H9 (cell line): ENCODE results near the gene MRPS34. TPM values are rescaled to one million over a fixed set of nuclear protein-coding genes. Genes with fewer than 3 reads are reported as not detected.

Experiments
- DNase-seq: peaks from one replicate; pipeline ENCODE4 v3.0.0-alpha.2; 2017
- H2AFZ ChIP-seq: one replicate; pipeline ENCODE4 v1.6.1; 2013; ENCODE audit warnings: mild to moderate bottlenecking, low read length, control low read depth, moderate library complexity
- H2AK5ac ChIP-seq: 2 replicates; pipeline ENCODE4 v1.6.1; 2013; ENCODE audit warnings: low read length, control low read depth, mixed read lengths; ENCODE audit not compliant: insufficient read length
- H2BK120ac ChIP-seq: one replicate; pipeline ENCODE4 v1.6.1; 2013; ENCODE audit warnings: low read depth, mild to moderate bottlenecking, low read length, control low read depth, inconsistent platforms; ENCODE audit not compliant: poor library complexity, severe bottlenecking
- H2BK12ac ChIP-seq: 2 replicates; pipeline ENCODE4 v1.6.1; 2013; ENCODE audit warnings: low read length, control low read depth, mixed read lengths, low read depth; ENCODE audit not compliant: insufficient read length
- H2BK15ac ChIP-seq: 2 replicates; pipeline ENCODE4 v1.6.1; 2013; ENCODE audit warnings: low read depth, low read length, control low read depth
- H2BK20ac ChIP-seq: one replicate; pipeline ENCODE4 v1.6.1; 2013; ENCODE audit warnings: low read depth, mild to moderate bottlenecking, low read length, control low read depth, inconsistent platforms; ENCODE audit not compliant: poor library complexity, severe bottlenecking
- H2BK5ac ChIP-seq: 2 replicates; pipeline ENCODE4 v1.6.1; 2013; ENCODE audit warnings: low read length, control low read depth, mixed read lengths; ENCODE audit not compliant: insufficient read length
- H3K14ac ChIP-seq: 2 replicates; pipeline ENCODE4 v1.6.1; 2013; ENCODE audit warnings: low read length, control low read depth; ENCODE audit not compliant: insufficient read depth
- H3K18ac ChIP-seq: 2 replicates; pipeline ENCODE4 v1.6.1; 2013; ENCODE audit warnings: low read depth, mild to moderate bottlenecking, mixed read lengths, low read length, control low read depth; ENCODE audit not compliant: insufficient read length
- H3K23ac ChIP-seq: 2 replicates; pipeline ENCODE4 v1.6.1; 2013; ENCODE audit warnings: low read length, control low read depth, mixed read lengths, low read depth; ENCODE audit not compliant: insufficient read length
- H3K23me2 ChIP-seq: 2 replicates; pipeline ENCODE4 v1.6.1; 2013; ENCODE audit warnings: low read depth, mild to moderate bottlenecking, mixed read lengths, low read length, control low read depth; ENCODE audit not compliant: insufficient read length, poor library complexity, severe bottlenecking
- H3K27ac ChIP-seq: 2 replicates; pipeline ENCODE4 v1.5.1; 2013; ENCODE audit warnings: low read length, control low read depth, mixed read lengths, low read depth; ENCODE audit not compliant: insufficient read length
- H3K27me3 ChIP-seq: 2 replicates; pipeline ENCODE4 v1.6.1; 2013; ENCODE audit warnings: low read length, control low read depth, inconsistent platforms; ENCODE audit not compliant: insufficient read depth
- H3K4ac ChIP-seq: 2 replicates; pipeline ENCODE4 v1.6.1; 2013; ENCODE audit warnings: low read depth, mild to moderate bottlenecking, control low read depth, inconsistent platforms, low read length, moderate library complexity
- H3K4me1 ChIP-seq: 2 replicates; pipeline ENCODE4 v1.6.1; 2013; ENCODE audit warnings: low read length, control low read depth, inconsistent platforms; ENCODE audit not compliant: insufficient read depth
- H3K4me2 ChIP-seq: 2 replicates; pipeline ENCODE4 v1.6.1; 2013; ENCODE audit warnings: low read length, control low read depth, mixed read lengths; ENCODE audit not compliant: insufficient read length, insufficient read depth
- H3K56ac ChIP-seq: 2 replicates; pipeline ENCODE4 v1.6.1; 2013; ENCODE audit warnings: low read depth, mild to moderate bottlenecking, mixed read lengths, low read length, control low read depth; ENCODE audit not compliant: insufficient read length
- H3K79me1 ChIP-seq: 2 replicates; pipeline ENCODE4 v1.6.1; 2013; ENCODE audit warnings: low read depth, mild to moderate bottlenecking, moderate library complexity, low read length, control low read depth, inconsistent platforms; ENCODE audit not compliant: insufficient read depth, poor library complexity, severe bottlenecking
- H3K79me2 ChIP-seq: 2 replicates; pipeline ENCODE4 v1.6.1; 2013; ENCODE audit warnings: low read length, control low read depth, inconsistent platforms; ENCODE audit not compliant: insufficient read depth
- H3K9ac ChIP-seq: 2 replicates; pipeline ENCODE4 v1.6.1; 2013; ENCODE audit warnings: low read length, control low read depth, mixed read lengths; ENCODE audit not compliant: insufficient read length; ENCODE audit errors: extremely low read depth
- H3K9me3 ChIP-seq: one replicate; pipeline ENCODE4 v1.6.1; 2013; ENCODE audit warnings: low read depth, low read length, inconsistent platforms; ENCODE audit not compliant: control insufficient read depth
- H3T11ph ChIP-seq: one replicate; pipeline ENCODE4 v1.6.1; 2013; ENCODE audit warnings: mild to moderate bottlenecking, low read length, control low read depth, inconsistent platforms
- H4K20me1 ChIP-seq: one replicate; pipeline ENCODE4 v1.6.1; 2013; ENCODE audit not compliant: control insufficient read depth, insufficient read length, insufficient read depth
- H4K5ac ChIP-seq: 2 replicates; pipeline ENCODE4 v1.6.1; 2013; ENCODE audit warnings: low read depth, mild to moderate bottlenecking, mixed read lengths, low read length, control low read depth; ENCODE audit not compliant: insufficient read length
- H4K8ac ChIP-seq: replicated peaks from 2 replicates; pipeline ENCODE4 v1.6.1; 2013; ENCODE audit warnings: low read length, control low read depth, mixed read lengths, low read depth; ENCODE audit not compliant: insufficient read length
- H4K91ac ChIP-seq: 2 replicates; pipeline ENCODE4 v1.6.1; 2013; ENCODE audit warnings: low read depth, mild to moderate bottlenecking, moderate library complexity, mixed read lengths, low read length, control low read depth; ENCODE audit not compliant: insufficient read length
- H3K27ac Mint-ChIP-seq, 3 experiments: 2 replicates in 2 of 3; 3 replicates in 1 of 3; pipeline ENCODE4 v1.8.0; 2020 to 2021; ENCODE audit warnings: mixed read lengths in 3 of 3, mild to moderate bottlenecking in 1 of 3, moderate library complexity in 1 of 3
- H3K27me3 Mint-ChIP-seq: 2 replicates; pipeline ENCODE4 v1.8.0; 2021; ENCODE audit warnings: low read depth, mild to moderate bottlenecking, moderate library complexity, mixed read lengths
- H3K36me3 Mint-ChIP-seq, 3 experiments: 2 replicates in 2 of 3; 3 replicates in 1 of 3; pipeline ENCODE4 v1.8.0; 2020 to 2021; ENCODE audit warnings: low read depth in 3 of 3, mixed read lengths in 3 of 3; ENCODE audit not compliant: insufficient read depth in 1 of 3
- H3K4me1 Mint-ChIP-seq, 2 experiments: 2 replicates each; pipeline ENCODE4 v1.8.0; 2020; ENCODE audit warnings: mixed read lengths in 2 of 2
- H3K4me3 Mint-ChIP-seq, 2 experiments: 2 replicates in 1 of 2; 3 replicates in 1 of 2; pipeline ENCODE4 v1.8.0; 2020 to 2021; ENCODE audit warnings: mild to moderate bottlenecking in 2 of 2, mixed read lengths in 2 of 2, moderate library complexity in 1 of 2
- H3K9me3 Mint-ChIP-seq, 2 experiments: 2 replicates in 1 of 2; 3 replicates in 1 of 2; pipeline ENCODE4 v1.8.0; 2020; ENCODE audit warnings: mild to moderate bottlenecking in 2 of 2, mixed read lengths in 2 of 2, moderate library complexity in 1 of 2
- WGBS: extraction: QIAGEN DNeasy Blood & Tissue Kit; methylation state at CpG from one replicate; pipeline ENCODE4 v1.1.7; 2013; ENCODE audit warnings: missing lambda C conversion rate, low lambda C conversion rate, mixed read lengths; ENCODE audit not compliant: insufficient read length; ENCODE audit errors: extremely low coverage; 5-methylcytosine and 5-hydroxymethylcytosine counted together
- total RNA-seq: library from RNA; stranded (reverse); gene quantifications from 2 replicates; pipeline ENCODE4 v1.2.1, GENCODE V29; 2021
- TF ChIP-seq, protein P1 (sequence below): fragments of 200-600 bp; sonication (generic); conservative IDR thresholded peaks from 3 replicates; pipeline ENCODE4 v1.8.0; 2021; ENCODE audit warnings: antibody characterized with exemption, mild to moderate bottlenecking

Gene MRPS34
- total RNA-seq, 1 experiment from 2014 or later, result 205 TPM

DNA sequence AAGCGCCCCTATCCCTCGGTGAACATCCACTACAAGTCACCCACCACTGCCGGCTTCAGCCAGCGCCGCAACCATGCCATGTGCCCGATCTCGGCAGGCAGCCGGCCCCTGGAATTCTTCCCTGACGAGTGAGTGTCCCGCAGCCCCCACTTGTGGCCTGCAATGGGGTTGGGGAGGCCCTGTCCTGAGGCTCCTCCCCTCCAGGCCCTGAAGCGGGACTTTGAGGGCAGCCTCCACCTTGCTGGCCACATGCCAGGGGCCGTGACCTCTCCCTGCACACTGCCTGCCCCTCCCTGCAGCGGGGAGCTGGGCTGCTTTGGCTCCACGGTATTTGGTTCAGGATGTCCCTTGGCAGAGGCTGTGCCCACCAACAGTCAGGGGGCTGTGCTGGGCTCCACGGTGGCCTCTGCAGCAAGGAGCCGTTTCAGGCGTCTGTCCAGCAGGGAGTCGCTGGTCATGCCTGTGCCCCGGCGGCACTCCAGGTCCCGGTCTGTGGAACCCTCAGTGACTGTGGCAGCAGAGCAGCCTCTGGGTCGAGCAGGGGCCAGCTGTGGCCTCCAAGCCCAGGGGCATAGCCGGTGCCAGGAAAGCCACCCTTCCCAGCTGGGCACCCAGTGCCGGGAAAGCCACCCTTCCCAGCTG, 9.9 kb downstream of the MRPS34 start:
- Histone ChIP-seq H3K79me1 (no peaks in the 10 kb centered on the region), H4K8ac (no peak overlapping the region), H3T11ph (no peak overlapping the region), H4K20me1 (no peaks in the 10 kb centered on the region), H3K23ac (no peak overlapping the region), H2BK120ac (no peak overlapping the region), H4K5ac (no peak overlapping the region), H2BK12ac (no peak overlapping the region), H3K27ac (no peak overlapping the region), H3K18ac (no peak overlapping the region), H4K91ac (no peak overlapping the region), H2BK20ac (no peak overlapping the region), H3K4me1 (no peaks in the 10 kb centered on the region), H2BK15ac (no peak overlapping the region), H3K23me2 (peaks cover 3% of the 10 kb centered on the region), H3K56ac (no peak overlapping the region), H2AFZ (no peak overlapping the region), H3K9me3 (no peaks in the 10 kb centered on the region), H2AK5ac (no peak overlapping the region), H3K4ac (no peak overlapping the region), H3K4me2 (no peak overlapping the region), H3K27me3 (no peaks in the 10 kb centered on the region), H3K9ac (no peak overlapping the region), H3K14ac (no peak overlapping the region), H2BK5ac (no peak overlapping the region), H3K79me2 (no peaks in the 10 kb centered on the region)
- no CpG with 5 or more reads among the region's 24 CpGs for WGBS
- no peak overlapping the region for H3K27ac Mint-ChIP-seq
- peaks cover 7 to 34% (median 22%) of the 10 kb centered on the region in 3 experiments; a peak in 6 of 7 replicates for H3K36me3 Mint-ChIP-seq
- DNase-seq, result peak; percentile 45
- TF ChIP-seq, protein P1, sequence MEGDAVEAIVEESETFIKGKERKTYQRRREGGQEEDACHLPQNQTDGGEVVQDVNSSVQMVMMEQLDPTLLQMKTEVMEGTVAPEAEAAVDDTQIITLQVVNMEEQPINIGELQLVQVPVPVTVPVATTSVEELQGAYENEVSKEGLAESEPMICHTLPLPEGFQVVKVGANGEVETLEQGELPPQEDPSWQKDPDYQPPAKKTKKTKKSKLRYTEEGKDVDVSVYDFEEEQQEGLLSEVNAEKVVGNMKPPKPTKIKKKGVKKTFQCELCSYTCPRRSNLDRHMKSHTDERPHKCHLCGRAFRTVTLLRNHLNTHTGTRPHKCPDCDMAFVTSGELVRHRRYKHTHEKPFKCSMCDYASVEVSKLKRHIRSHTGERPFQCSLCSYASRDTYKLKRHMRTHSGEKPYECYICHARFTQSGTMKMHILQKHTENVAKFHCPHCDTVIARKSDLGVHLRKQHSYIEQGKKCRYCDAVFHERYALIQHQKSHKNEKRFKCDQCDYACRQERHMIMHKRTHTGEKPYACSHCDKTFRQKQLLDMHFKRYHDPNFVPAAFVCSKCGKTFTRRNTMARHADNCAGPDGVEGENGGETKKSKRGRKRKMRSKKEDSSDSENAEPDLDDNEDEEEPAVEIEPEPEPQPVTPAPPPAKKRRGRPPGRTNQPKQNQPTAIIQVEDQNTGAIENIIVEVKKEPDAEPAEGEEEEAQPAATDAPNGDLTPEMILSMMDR, result no peak
- no peaks in the 10 kb centered on the region for H3K9me3 Mint-ChIP-seq
- no peaks in the 10 kb centered on the region for H3K4me1 Mint-ChIP-seq
- no peak overlapping the region for H3K4me3 Mint-ChIP-seq
- no peaks in the 10 kb centered on the region for H3K27me3 Mint-ChIP-seq
